Measurements from ENCODE around the gene CLDN6. TPM values are rescaled to one million over a fixed set of nuclear protein-coding genes. Genes with fewer than 3 reads are reported as not detected.
"Not testable (repeated sequence)": the region's sequence is repeated elsewhere in the genome, so short reads cannot be mapped to it uniquely, and the experiment has no call there.

The CLDN6 gene
- polyA plus RNA-seq, 4 donors = 0.04 to 24.4 TPM; not detected in 2

DNA sequence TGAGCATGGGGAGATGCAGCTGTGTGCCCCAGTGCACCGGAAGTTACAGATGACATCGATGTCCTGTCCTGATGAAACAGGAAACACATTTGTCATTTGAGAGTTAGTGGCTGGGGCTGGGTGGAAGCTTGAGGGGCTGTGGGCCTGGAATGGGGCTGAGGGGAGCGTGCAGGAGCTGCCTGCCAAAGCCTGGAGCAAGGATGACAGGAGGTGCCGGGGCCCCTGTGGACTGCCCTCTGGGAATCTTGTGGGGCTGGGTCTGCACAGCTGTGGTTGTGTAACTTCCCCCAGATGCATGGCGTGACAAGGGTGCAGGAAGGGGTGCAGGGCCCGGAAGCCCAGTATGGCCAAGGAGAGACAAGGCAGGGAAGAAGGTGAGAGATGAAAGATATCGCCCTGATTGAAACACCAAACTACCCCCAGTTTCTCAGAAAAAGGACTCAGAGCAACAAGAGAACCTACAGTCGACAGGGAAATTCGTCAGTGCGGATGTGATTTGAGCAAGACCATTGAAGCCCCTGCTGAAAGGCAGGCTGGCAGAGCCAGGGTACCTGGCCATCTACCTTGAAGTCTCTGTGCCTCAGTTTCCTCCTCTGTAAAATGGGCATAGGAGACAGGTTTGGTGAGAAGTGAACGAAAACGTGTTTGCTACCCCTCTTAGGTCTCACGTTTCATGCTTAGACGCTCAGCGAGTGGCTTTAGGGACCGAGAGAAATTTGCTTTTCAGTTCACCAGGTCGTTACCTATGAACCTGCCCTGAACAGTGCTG is 37.2 kb upstream of the CLDN6 start:
- H3K4me3 ChIP-seq (ENCODE audit: low read depth in 1 of 3, low read length in 3 of 3) = no peak overlapping the region
- H3K27ac ChIP-seq (ENCODE audit: low read depth in 1 of 3, low read length in 2 of 3) = peak overlapping the region in 1 of 3 donors; percentile 3
- peaks cover 0 to 15% (median 0%) of the 10 kb centered on the region in 3 donors for H3K27me3 ChIP-seq (ENCODE audit: control insufficient read depth in 3 of 3, insufficient read depth in 3 of 3, low read length in 3 of 3)
- peaks cover 0 to 14% (median 0%) of the 10 kb centered on the region in 3 donors for H3K36me3 ChIP-seq (ENCODE audit: control insufficient read depth in 3 of 3, insufficient read depth in 2 of 3, low read depth in 1 of 3, low read length in 3 of 3)
- no peak for DNase-seq
- H3K9me3 ChIP-seq (ENCODE audit: control insufficient read depth in 2 of 2, insufficient read depth in 1 of 2, low read depth in 1 of 2, low read length in 1 of 2) = no peaks in the 10 kb centered on the region
- 72 to 82% (median 76%) methylated on average over 17 of the region's 17 CpGs for WGBS, 3 donors
- H3K4me1 ChIP-seq (ENCODE audit: control insufficient read depth in 3 of 3, insufficient read depth in 2 of 3, low read depth in 1 of 3, low read length in 2 of 3) = peaks cover 4 to 11% (median 4%) of the 10 kb centered on the region in 3 donors
- FAIRE-seq = no peak

GRCh38 chr16:3053330-3053710 is 35.3 kb upstream of the CLDN6 start:
- not testable (repeated sequence) for H3K27ac ChIP-seq (ENCODE audit: low read depth in 1 of 3, low read length in 2 of 3); FAIRE-seq; H3K9me3 ChIP-seq (ENCODE audit: control insufficient read depth in 2 of 2, insufficient read depth in 1 of 2, low read depth in 1 of 2, low read length in 1 of 2); H3K4me1 ChIP-seq (ENCODE audit: control insufficient read depth in 3 of 3, insufficient read depth in 2 of 3, low read depth in 1 of 3, low read length in 2 of 3); DNase-seq; H3K4me3 ChIP-seq (ENCODE audit: low read depth in 1 of 3, low read length in 3 of 3)
- H3K27me3 ChIP-seq (ENCODE audit: control insufficient read depth in 3 of 3, insufficient read depth in 3 of 3, low read length in 3 of 3) = peaks cover 0 to 33% (median 0%) of the 10 kb centered on the region in 3 donors
- WGBS, 3 donors = 83 to 87% (median 85%) methylated on average over 8 to 13 of the region's 13 CpGs
- peaks cover 0 to 14% (median 0%) of the 10 kb centered on the region in 3 donors for H3K36me3 ChIP-seq (ENCODE audit: control insufficient read depth in 3 of 3, insufficient read depth in 2 of 3, low read depth in 1 of 3, low read length in 3 of 3)

DNA sequence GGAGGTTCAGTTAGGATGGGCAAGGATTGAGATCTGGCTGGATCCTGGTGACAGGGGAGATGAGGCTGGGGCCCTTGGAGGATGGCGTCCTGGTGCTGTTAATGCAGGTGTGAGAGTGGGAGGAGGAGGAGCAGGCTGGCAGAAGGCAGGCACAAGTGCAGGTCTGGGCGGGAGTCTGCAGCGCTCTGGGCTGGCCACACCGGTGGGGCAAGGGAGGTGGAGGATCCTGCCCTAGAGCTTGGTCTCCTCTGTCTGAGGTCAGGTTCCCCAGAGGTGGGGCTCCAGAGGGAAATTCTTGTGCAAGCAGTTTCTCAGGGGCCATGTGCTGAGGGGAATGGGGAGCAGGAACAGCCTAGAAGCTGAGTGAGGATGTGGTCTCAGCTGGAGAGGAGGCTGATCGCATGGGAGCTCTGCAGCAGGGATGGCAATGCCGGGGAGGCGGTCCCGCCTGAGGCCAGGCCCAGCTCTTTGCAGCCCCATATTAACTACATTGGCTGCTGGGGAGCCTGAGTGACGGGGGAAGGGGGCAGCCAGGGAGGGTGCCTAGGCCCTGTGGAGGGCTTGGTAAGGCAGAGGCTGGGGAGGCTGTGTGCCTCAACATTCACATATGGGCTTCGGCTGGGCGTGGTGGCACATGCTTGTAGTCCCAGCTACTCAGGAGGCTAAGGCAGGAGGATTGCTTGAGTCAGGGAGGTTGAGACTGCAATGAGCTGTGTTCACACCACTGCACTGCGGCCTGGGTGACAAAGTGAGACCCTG is 34.8 kb upstream of the CLDN6 start:
- not testable (repeated sequence) for FAIRE-seq
- 72 to 86% (median 82%) methylated on average over 9 to 11 of the region's 12 CpGs for WGBS, 3 donors

DNA sequence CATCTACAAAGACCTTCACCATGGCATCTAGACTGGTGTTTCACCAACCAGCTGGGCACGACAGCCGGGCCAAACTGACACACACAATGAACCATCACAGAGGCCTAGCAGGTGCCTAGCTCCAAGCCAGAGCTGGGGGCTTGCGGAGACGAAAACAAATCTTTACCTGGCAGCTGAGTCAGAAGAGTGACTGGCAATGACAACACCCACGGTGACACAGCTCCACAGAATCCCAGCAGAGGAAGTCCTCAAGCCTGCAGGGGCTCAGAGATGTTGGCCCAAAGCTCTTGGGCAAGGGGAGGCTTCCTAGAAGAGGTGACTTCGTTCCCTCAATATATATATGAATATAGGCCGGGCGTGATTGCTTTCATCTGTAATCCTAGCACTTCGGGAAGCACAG is 33.5 kb upstream of the CLDN6 start:
- Histone ChIP-seq H3K27me3 (ENCODE audit: control insufficient read depth in 3 of 3, insufficient read depth in 3 of 3, low read length in 3 of 3) (peaks cover 0 to 51% (median 3%) of the 10 kb centered on the region in 3 donors), H3K36me3 (ENCODE audit: control insufficient read depth in 3 of 3, insufficient read depth in 2 of 3, low read depth in 1 of 3, low read length in 3 of 3) (peaks cover 0 to 11% (median 0%) of the 10 kb centered on the region in 3 donors), H3K4me3 (ENCODE audit: low read depth in 1 of 3, low read length in 3 of 3) (no peak overlapping the region), H3K27ac (ENCODE audit: low read depth in 1 of 3, low read length in 2 of 3) (no peak overlapping the region), H3K9me3 (ENCODE audit: control insufficient read depth in 2 of 2, insufficient read depth in 1 of 2, low read depth in 1 of 2, low read length in 1 of 2) (no peaks in the 10 kb centered on the region), H3K4me1 (ENCODE audit: control insufficient read depth in 3 of 3, insufficient read depth in 2 of 3, low read depth in 1 of 3, low read length in 2 of 3) (no peaks in the 10 kb centered on the region)
- DNase-seq (no peak), FAIRE-seq (no peak)
- 50 to 79% (median 53%) methylated on average over 9 of the region's 9 CpGs for WGBS, 3 donors

More for the DNA sequence above, 34.8 kb upstream of the CLDN6 start:
- H3K27me3 ChIP-seq (ENCODE audit: control insufficient read depth in 3 of 3, insufficient read depth in 3 of 3, low read length in 3 of 3) = peaks cover 0 to 39% (median 0%) of the 10 kb centered on the region in 3 donors
- not testable (repeated sequence) for H3K4me1 ChIP-seq (ENCODE audit: control insufficient read depth in 3 of 3, insufficient read depth in 2 of 3, low read depth in 1 of 3, low read length in 2 of 3); H3K9me3 ChIP-seq (ENCODE audit: control insufficient read depth in 2 of 2, insufficient read depth in 1 of 2, low read depth in 1 of 2, low read length in 1 of 2); H3K4me3 ChIP-seq (ENCODE audit: low read depth in 1 of 3, low read length in 3 of 3); H3K27ac ChIP-seq (ENCODE audit: low read depth in 1 of 3, low read length in 2 of 3); DNase-seq
- H3K36me3 ChIP-seq (ENCODE audit: control insufficient read depth in 3 of 3, insufficient read depth in 2 of 3, low read depth in 1 of 3, low read length in 3 of 3) = peaks cover 0 to 14% (median 0%) of the 10 kb centered on the region in 3 donors

GRCh38 chr16:3051009-3051408 is 33.0 kb upstream of the CLDN6 start:
- no peak overlapping the region for H3K4me3 ChIP-seq (ENCODE audit: low read depth in 1 of 3, low read length in 3 of 3)
- H3K27me3 ChIP-seq (ENCODE audit: control insufficient read depth in 3 of 3, insufficient read depth in 3 of 3, low read length in 3 of 3) = peaks cover 0 to 56% (median 3%) of the 10 kb centered on the region in 3 donors

GRCh38 chr16:3050487-3050886 is 32.5 kb upstream of the CLDN6 start:
- peaks cover 0 to 7% (median 3%) of the 10 kb centered on the region in 3 donors for H3K4me1 ChIP-seq (ENCODE audit: control insufficient read depth in 3 of 3, insufficient read depth in 2 of 3, low read depth in 1 of 3, low read length in 2 of 3)
- no peak overlapping the region for H3K4me3 ChIP-seq (ENCODE audit: low read depth in 1 of 3, low read length in 3 of 3)
- WGBS, 3 donors = 53 to 70% (median 54%) methylated on average over 5 of the region's 5 CpGs
- H3K27ac ChIP-seq (ENCODE audit: low read depth in 1 of 3, low read length in 2 of 3) = no peak overlapping the region
- DNase-seq (no peak), FAIRE-seq (no peak)
- no peaks in the 10 kb centered on the region for H3K9me3 ChIP-seq (ENCODE audit: control insufficient read depth in 2 of 2, insufficient read depth in 1 of 2, low read depth in 1 of 2, low read length in 1 of 2)
- H3K36me3 ChIP-seq (ENCODE audit: control insufficient read depth in 3 of 3, insufficient read depth in 2 of 3, low read depth in 1 of 3, low read length in 3 of 3) = peaks cover 0 to 11% (median 0%) of the 10 kb centered on the region in 3 donors
- H3K27me3 ChIP-seq (ENCODE audit: control insufficient read depth in 3 of 3, insufficient read depth in 3 of 3, low read length in 3 of 3) = peaks cover 0 to 61% (median 3%) of the 10 kb centered on the region in 3 donors

More at GRCh38 chr16:3051009-3051408, 33.0 kb upstream of the CLDN6 start:
- FAIRE-seq (no peak), DNase-seq (no peak)
- peaks cover 0 to 3% (median 2%) of the 10 kb centered on the region in 3 donors for H3K4me1 ChIP-seq (ENCODE audit: control insufficient read depth in 3 of 3, insufficient read depth in 2 of 3, low read depth in 1 of 3, low read length in 2 of 3)
- no peaks in the 10 kb centered on the region for H3K9me3 ChIP-seq (ENCODE audit: control insufficient read depth in 2 of 2, insufficient read depth in 1 of 2, low read depth in 1 of 2, low read length in 1 of 2)
- no peak overlapping the region for H3K27ac ChIP-seq (ENCODE audit: low read depth in 1 of 3, low read length in 2 of 3)
- WGBS, 3 donors = 21 to 35% (median 34%) methylated on average over 4 of the region's 4 CpGs
- H3K36me3 ChIP-seq (ENCODE audit: control insufficient read depth in 3 of 3, insufficient read depth in 2 of 3, low read depth in 1 of 3, low read length in 3 of 3) = peaks cover 0 to 11% (median 0%) of the 10 kb centered on the region in 3 donors

- H3K4me1 ChIP-seq (ENCODE audit: control insufficient read depth in 3 of 3, insufficient read depth in 2 of 3, low read depth in 1 of 3, low read length in 2 of 3) = peaks cover 0 to 7% (median 3%) of the 10 kb centered on the region in 3 donors
- peaks cover 0 to 7% (median 0%) of the 10 kb centered on the region in 3 donors for H3K36me3 ChIP-seq (ENCODE audit: control insufficient read depth in 3 of 3, insufficient read depth in 2 of 3, low read depth in 1 of 3, low read length in 3 of 3)
- peaks cover 0 to 66% (median 6%) of the 10 kb centered on the region in 3 donors for H3K27me3 ChIP-seq (ENCODE audit: control insufficient read depth in 3 of 3, insufficient read depth in 3 of 3, low read length in 3 of 3)
- no peak overlapping the region for H3K27ac ChIP-seq (ENCODE audit: low read depth in 1 of 3, low read length in 2 of 3)
- no peak for DNase-seq
- no peaks in the 10 kb centered on the region for H3K9me3 ChIP-seq (ENCODE audit: control insufficient read depth in 2 of 2, insufficient read depth in 1 of 2, low read depth in 1 of 2, low read length in 1 of 2)
- H3K4me3 ChIP-seq (ENCODE audit: low read depth in 1 of 3, low read length in 3 of 3) = no peak overlapping the region
- no peak for FAIRE-seq
- WGBS, 3 donors = 81 to 83% (median 82%) methylated on average over 21 to 26 of the region's 26 CpGs
These were observed 32.0 kb upstream of the CLDN6 start for GRCh38 chr16:3049921-3050481.

GRCh38 chr16:3047387-3047720 is 29.4 kb upstream of the CLDN6 start:
- Histone ChIP-seq H3K4me3 (ENCODE audit: low read depth in 1 of 3, low read length in 3 of 3) (no peak overlapping the region), H3K9me3 (ENCODE audit: control insufficient read depth in 2 of 2, insufficient read depth in 1 of 2, low read depth in 1 of 2, low read length in 1 of 2) (peaks cover 0 to 2% of the 10 kb centered on the region in 2 donors), H3K36me3 (ENCODE audit: control insufficient read depth in 3 of 3, insufficient read depth in 2 of 3, low read depth in 1 of 3, low read length in 3 of 3) (no peaks in the 10 kb centered on the region), H3K27ac (ENCODE audit: low read depth in 1 of 3, low read length in 2 of 3) (no peak overlapping the region), H3K4me1 (ENCODE audit: control insufficient read depth in 3 of 3, insufficient read depth in 2 of 3, low read depth in 1 of 3, low read length in 2 of 3) (peaks cover 0 to 7% (median 3%) of the 10 kb centered on the region in 3 donors), H3K27me3 (ENCODE audit: control insufficient read depth in 3 of 3, insufficient read depth in 3 of 3, low read length in 3 of 3) (peaks cover 0 to 87% (median 12%) of the 10 kb centered on the region in 3 donors)
- DNase-seq = no peak
- WGBS, 3 donors = 7 to 16% (median 13%) methylated on average over 10 to 13 of the region's 13 CpGs
- no peak for FAIRE-seq
